GM19035 (cell line): ENCODE measurements around the gene FAM72D.
"Not testable (repeated sequence)": the region's sequence is repeated elsewhere in the genome, so short reads cannot be mapped to it uniquely, and the experiment has no call there.

Experiments
- ATAC-seq: cut with Tn5 transposase; IDR thresholded peaks from one replicate; pipeline ENCODE4 v1.9.1; 2021; ENCODE audit not compliant: unreplicated experiment

FAM72D gene

GRCh38 chr1:145082483-145083255 lies 13.1 kb upstream of the FAM72D start:
- not testable (repeated sequence) for ATAC-seq

DNA sequence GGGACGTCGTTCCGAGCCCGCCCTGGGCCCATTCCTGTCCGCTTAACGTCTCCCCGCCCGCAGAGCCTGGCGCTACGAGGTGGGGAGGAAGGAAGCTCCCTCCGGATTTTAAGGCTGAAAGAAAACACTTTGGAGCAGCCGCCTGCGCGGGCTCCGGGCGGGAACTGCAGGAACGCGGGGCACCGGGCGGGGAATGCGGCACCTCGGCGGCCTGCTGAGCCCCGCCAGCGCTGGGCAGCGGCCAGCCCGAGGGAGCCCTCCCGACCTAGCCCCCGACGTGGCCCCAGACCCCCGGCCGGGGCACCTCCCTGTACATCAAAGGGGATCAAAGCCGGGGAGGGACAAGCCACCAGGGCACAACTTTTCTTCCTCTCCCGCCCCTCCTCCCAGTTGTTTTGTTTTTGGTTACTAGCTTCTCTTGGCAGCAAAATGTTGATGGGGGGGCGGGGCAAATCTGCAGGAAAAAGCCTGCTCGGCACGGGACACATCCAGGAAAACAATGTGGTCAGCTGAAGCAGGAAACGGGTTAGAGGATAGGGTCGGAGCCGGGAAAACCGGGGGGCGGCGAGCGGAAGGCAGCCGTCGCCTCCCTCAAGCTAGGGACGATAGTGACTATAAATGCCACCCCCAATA lies 2.1 kb upstream of the FAM72D start:
- ATAC-seq: not testable (repeated sequence)

- peak; percentile 9 for ATAC-seq
Measured at GRCh38 chr1:145094655-145095211, 1.0 kb upstream of the FAM72D start.

- ATAC-seq: not testable (repeated sequence)
Measured at GRCh38 chr1:145101725-145102124, 6.0 kb downstream of the FAM72D start.

DNA sequence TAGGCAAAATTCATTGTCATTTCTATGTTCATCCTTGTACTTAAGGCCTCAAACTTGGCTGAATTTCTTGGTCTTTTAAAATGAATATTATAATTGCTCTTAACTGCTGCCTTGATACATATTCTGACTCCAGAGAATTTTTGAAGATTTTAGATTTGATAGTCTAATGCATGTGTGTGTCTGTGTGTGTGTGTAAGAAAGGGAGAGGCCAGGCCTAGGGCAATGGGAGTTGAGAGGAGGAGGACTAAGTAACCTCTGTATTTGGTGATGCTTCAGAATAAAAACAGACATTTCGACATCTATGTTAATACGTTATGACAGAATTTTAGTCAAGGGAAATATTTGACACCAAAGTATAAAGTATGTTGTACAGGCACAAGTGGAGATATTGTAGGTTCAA lies 7.5 kb downstream of the FAM72D start:
- not testable (repeated sequence) for ATAC-seq

DNA sequence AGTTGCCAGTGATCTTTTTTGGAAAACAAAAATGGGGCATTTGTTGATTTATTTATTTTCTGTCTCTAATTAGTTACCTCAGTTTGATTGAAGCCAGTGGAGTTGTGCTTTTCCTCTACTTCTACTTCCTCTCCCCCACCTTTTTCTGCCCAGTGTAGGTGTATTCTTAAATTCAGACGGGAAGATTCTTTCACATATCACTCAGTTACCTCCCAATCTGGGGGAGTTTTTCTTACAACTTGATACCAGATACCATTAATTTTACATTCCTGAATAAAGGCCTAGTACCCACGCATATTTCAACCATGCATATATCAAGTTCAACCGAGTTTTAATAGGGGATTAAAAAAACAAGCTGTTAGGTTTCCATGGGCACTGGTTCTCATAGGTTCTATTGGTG lies 15.9 kb downstream of the FAM72D start:
- not testable (repeated sequence) for ATAC-seq

DNA sequence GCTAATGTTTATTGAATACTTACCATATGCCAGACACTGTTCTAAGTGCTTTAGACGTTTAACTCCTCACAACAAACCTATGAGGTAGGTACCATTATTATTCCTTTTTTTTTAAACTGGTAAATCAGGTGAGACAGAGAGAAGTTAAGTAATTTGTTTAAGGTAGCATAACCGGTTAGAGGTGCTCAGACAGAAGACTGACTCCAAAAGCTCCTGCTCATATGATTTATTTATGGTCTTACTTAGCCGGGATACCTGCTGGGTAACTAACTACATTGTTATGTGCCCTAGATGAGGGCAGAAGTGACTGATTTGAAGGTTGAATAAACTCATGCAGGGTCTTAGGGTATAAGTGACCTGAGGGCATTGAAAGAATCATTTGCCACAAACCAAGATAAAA lies 16.9 kb downstream of the FAM72D start:
- ATAC-seq: not testable (repeated sequence)

- ATAC-seq: not testable (repeated sequence)
Measured at GRCh38 chr1:145114560-145115057, 18.8 kb downstream of the FAM72D start.

DNA sequence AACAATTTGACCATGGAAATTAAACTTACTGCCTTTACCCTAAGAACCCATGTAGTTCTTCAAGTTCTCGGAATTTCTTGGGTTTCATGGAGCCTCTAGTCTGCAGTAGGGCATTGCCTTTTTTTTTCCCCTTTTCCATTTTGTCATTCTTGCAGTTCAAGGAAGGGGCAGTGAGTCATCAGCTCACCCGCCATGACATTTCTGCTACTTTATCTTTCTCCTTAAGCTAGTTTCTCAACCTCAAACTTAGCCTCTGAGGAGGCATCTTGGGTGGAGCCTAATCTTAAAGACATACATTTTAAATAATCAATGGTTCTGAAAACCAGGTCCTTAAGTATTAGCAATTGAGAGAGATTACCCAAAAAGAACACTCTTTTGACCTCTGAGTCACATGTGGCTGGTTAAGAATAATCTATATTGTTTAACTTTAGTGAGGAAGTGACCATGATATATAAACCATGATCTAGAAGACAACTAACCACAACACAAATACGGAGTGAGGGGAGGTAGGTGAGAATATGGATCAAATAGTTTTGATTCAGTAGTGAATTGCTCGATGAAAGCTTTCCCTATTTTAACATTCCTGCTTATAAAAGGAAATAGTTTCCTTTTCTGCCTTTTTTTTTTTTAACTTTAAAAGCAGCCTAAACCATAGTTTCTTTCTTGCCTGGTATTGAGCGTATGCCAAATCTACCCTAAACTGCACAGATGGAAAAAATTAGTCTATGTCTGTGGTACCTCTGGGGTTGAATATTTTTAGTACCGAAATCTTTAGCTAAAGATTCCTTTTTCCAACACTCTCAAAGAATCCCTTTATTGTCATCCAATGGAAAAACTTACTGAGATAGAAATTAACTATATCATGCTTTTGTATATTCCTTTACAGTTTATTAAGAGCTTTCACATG lies 20.1 kb downstream of the FAM72D start:
- ATAC-seq: not testable (repeated sequence)

DNA sequence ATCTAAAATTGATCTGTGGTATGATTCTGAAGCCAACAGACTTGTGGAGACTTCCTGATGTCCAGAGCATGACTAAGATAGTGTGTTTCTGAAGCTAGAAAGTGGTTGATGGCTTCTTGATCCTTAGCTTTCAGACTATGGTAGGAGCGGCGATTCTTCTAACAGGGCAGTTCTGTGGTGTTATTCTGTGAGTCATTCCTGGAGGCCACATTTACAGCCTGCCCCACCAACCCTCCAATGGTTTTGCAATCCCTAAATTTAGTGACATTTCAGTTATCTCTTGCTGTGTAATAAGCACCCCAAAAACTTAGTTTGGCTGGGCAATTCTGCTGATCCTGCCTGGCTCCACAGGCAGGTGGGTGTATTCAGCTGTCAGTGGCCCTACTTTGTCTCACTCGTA lies 24.1 kb downstream of the FAM72D start:
- not testable (repeated sequence) for ATAC-seq

DNA sequence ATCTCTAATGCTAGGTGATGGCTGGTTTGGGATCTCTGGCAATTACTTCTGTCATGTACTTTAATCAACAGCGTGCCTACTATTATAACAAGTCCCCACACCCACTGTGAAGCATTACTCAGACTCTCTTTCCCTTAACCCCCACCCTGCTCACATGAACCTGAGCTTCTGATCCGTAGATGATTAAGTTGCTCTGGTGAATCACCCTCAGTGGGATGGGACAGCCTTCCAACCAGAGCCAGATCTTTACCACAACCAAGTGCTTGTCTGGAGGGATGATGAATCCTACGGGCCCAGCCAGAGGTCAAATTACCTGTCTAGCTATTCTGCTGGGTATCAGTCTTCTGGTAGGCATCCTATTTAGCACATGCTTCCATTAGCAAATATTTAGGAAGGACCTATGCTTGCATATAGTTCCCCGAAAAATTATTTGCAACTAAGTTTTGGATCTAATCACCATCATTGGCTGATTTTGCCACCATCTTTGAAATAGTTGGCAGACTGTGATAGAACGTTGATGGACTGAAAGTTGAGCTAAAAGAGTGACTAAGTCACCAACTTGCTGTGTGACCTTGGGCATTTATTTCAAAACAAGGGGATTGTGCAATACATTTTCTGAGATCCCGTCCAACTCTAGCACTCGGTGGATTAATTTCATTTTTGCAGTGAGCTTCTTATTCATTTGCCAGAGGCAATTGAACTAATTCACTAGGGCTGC lies 26.7 kb downstream of the FAM72D start:
- not testable (repeated sequence) for ATAC-seq

- not testable (repeated sequence) for ATAC-seq
Measured at GRCh38 chr1:145123062-145123395, 27.3 kb downstream of the FAM72D start.

GRCh38 chr1:145123992-145124641 lies 28.3 kb downstream of the FAM72D start:
- ATAC-seq: not testable (repeated sequence)

GRCh38 chr1:145125112-145125511 lies 29.3 kb downstream of the FAM72D start:
- not testable (repeated sequence) for ATAC-seq

DNA sequence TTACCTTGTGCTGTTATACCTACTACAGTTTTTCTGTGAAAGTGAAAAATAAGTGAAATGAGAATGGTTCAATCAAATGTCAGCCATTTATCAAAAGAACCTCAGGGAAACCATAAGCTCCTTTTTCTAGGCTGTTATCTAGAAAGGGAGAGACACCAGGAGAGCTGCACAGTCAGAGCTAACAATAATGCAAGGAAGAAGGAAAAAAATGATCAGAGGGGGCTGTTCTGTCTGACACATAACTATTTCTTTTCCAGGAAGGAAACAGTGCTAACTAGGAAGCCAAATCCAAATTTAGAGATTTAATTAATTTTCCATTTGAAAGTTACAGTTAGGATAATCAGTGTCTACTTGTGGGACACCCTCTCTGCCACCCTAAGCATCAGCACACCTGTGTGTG lies 31.4 kb downstream of the FAM72D start:
- not testable (repeated sequence) for ATAC-seq

GRCh38 chr1:145128697-145129469 lies 33.1 kb downstream of the FAM72D start:
- not testable (repeated sequence) for ATAC-seq

DNA sequence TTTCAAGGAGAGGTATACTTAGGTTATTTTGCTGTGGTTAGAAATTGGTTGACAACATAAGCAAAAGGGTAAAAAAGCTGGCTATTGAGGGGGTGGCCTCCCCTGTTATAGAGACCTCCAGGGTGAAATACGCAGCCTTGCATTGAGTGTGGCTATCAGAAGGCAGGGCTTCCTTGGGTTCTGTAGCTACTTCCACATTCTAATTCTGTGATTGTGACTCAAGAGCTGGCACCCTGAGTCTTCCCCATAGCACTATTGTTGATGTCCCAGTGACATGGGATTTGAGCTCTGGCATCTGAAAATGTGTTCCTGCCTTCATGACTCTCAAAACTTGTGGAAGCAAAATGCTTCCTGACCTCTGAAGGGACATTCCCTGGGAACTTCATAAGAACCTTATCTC lies 38.7 kb downstream of the FAM72D start:
- not testable (repeated sequence) for ATAC-seq

GRCh38 chr1:145140549-145140948 lies 44.8 kb downstream of the FAM72D start:
- not testable (repeated sequence) for ATAC-seq
